IPS DF 6.9 (cell line): Measurements from ENCODE around the gene ID1.

Experiments used
- DNase-seq: peaks from one replicate; pipeline ENCODE4 v3.0.0-alpha.2; 2013; ENCODE audit warnings: low read depth, low spot score
- H3K27ac ChIP-seq: one replicate; pipeline ENCODE4 v1.5.1; 2013; ENCODE audit warnings: low read length, control low read depth
- H3K27me3 ChIP-seq: 2 replicates; pipeline ENCODE4 v1.6.1; 2013; ENCODE audit warnings: mild to moderate bottlenecking, low read length; ENCODE audit not compliant: control insufficient read depth, insufficient read depth
- H3K36me3 ChIP-seq: 2 replicates; pipeline ENCODE4 v1.6.1; 2013; ENCODE audit warnings: low read length; ENCODE audit not compliant: control insufficient read depth, insufficient read depth
- H3K4me1 ChIP-seq: 2 replicates; pipeline ENCODE4 v1.6.1; 2013; ENCODE audit warnings: low read length; ENCODE audit not compliant: control insufficient read depth, insufficient read depth
- H3K4me3 ChIP-seq: 2 replicates; pipeline ENCODE4 v1.5.1; 2013; ENCODE audit warnings: mild to moderate bottlenecking, low read length
- H3K9me3 ChIP-seq: 2 replicates; pipeline ENCODE4 v1.6.1; 2013; ENCODE audit warnings: low read length, inconsistent platforms; ENCODE audit not compliant: control insufficient read depth, insufficient read depth
- WGBS: extraction: QIAGEN DNeasy Blood & Tissue Kit; methylation state at CpG from one replicate; pipeline ENCODE4 v1.1.7; 2013; ENCODE audit warnings: mixed read lengths, missing lambda C conversion rate; ENCODE audit not compliant: insufficient read length, insufficient coverage; 5-methylcytosine and 5-hydroxymethylcytosine counted together

ID1 gene

GRCh38 chr20:31605031-31605901, at the start of gene ID1:
TSS of gene ID1 (plus strand) at chr20:31605289. CDS start at chr20:31605388, 99 bp downstream.
- no peak within 1 kb of the TSS for H3K27ac ChIP-seq
- H3K4me1 ChIP-seq = peaks cover 5% of the 10 kb centered on the region
- peak within 1 kb of the TSS; percentile 80 for H3K4me3 ChIP-seq
- no peak for DNase-seq
- no peaks in the 10 kb centered on the region for H3K9me3 ChIP-seq
- no CpG with 5 or more reads among the region's 74 CpGs for WGBS
- no peaks in the 10 kb centered on the region for H3K27me3 ChIP-seq
- H3K36me3 ChIP-seq = no peaks in the 10 kb centered on the region

DNA sequence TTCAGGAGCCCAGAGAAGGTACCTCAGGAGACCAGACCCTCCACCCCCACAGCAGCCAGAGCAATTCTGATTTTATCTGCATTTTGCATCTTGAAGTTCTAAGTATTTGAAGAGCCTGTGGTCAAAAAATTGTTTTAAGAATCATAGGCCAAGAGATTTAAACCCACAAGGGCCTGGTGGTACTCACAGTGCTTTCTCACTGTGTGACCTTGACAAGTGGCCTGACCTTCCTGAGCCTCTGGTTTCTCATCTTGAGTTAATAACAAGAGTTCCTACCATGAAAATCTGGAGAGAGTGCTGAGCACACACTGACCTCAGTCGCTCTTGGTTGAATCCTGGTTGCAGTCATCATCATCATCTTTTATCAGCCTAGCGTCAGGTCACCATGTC, 45.4 kb upstream of the ID1 start:
- no peaks in the 10 kb centered on the region for H3K27me3 ChIP-seq
- H3K27ac ChIP-seq = no peak overlapping the region
- peaks cover 15% of the 10 kb centered on the region for H3K36me3 ChIP-seq
- no peak for DNase-seq
- H3K4me1 ChIP-seq = no peaks in the 10 kb centered on the region
- no peak overlapping the region for H3K4me3 ChIP-seq
- H3K9me3 ChIP-seq = no peaks in the 10 kb centered on the region
- no CpG with 5 or more reads among the region's 2 CpGs for WGBS

DNA sequence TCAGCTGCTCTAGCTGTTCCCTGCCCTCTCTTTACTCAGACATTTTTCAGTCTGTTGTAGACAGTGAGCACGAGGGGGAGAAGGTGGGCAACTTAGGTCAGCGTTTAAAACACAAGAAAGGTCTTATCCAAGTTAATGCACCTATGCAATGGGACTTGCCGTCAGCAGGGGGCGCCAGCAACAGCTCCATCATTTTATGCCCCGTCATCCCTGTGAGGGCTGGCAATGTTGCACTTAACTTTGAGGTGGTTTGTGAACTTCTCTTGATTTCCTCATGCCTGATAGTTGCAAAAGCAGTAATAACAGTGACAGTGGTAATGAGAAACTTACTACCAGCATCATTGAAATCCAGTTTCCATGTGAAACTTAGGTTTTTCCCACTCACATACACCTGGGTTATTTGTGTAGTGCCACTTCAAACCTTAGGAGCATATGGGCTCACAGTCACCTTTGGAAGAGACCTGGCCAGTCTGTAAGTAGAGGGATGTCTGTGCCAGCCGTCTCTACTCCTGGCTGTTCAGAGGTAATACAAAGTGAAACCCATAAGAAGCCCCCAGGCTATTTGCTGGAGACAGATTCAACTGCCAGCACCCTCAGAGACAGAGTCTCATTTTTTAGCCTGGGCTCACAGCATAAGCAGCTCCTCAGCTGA, 44.9 kb upstream of the ID1 start:
- Histone ChIP-seq H3K9me3 (no peaks in the 10 kb centered on the region), H3K4me1 (no peaks in the 10 kb centered on the region), H3K4me3 (no peak overlapping the region), H3K27ac (no peak overlapping the region), H3K27me3 (no peaks in the 10 kb centered on the region), H3K36me3 (peaks cover 15% of the 10 kb centered on the region)
- DNase-seq = no peak
- no CpG with 5 or more reads among the region's 6 CpGs for WGBS

DNA sequence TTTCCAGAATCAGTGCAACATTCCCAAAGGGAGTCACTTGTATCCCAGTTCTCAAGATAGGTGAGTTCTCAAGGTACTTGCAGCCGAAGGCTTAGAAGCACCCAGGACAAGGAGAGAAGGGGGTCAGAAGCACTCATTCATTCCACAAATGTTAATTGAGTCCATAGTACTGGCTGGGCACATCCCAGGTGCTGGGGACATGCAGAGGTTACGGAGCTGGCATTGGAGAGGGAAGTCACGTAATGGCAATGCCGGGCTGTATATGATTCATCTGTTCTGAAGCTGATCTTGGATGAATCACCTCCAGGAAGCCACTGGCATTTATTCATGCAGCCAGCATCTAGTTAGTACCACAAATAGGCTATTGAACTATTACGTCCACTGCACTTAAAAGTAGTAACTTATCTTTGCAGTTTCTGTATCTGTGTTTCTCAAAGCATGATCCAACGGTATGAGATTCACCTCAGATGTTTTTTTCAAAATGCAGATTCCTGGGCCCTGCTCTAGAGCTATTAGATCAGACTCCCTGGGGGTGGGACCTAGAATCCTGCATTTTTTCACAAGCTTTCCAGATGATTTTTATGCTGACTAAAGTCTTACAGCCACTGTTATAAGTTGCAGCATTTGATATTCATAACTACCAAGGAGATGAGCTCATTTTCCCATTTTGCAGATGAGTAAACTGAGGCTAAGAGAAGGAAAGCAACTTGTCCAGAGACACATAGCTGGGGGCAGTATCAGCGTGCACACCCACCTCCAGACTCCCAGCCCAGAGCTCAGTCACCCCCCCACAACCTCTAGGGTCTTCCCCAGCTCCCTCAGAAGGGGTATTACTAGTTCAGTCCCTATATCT, 44.1 kb upstream of the ID1 start:
- WGBS = no CpG with 5 or more reads among the region's 7 CpGs
- H3K9me3 ChIP-seq = no peaks in the 10 kb centered on the region
- no peaks in the 10 kb centered on the region for H3K4me1 ChIP-seq
- no peaks in the 10 kb centered on the region for H3K27me3 ChIP-seq
- no peak overlapping the region for H3K27ac ChIP-seq
- DNase-seq = no peak
- no peak overlapping the region for H3K4me3 ChIP-seq
- peaks cover 15% of the 10 kb centered on the region for H3K36me3 ChIP-seq

DNA sequence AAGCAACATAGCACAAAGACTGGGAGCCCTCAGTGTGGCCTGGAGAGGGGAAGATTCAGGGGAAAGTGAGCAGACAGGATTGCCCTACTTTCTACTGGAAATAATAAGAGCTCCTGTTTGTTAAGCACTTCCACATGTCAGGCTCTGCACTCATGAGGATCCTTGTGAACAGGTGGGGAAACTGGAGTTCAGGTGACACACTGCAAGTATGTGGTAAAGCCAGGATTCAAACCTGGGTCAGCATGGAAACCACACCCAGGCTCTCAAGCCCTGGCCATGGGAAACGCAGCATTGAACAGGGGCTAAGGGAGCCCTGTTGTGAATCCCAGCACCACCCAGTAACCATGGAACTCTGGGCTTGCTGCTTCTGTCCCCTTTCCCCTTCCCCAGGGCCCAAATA, 42.8 kb upstream of the ID1 start:
- Histone ChIP-seq H3K4me1 (peaks cover 5% of the 10 kb centered on the region), H3K27ac (no peak overlapping the region), H3K9me3 (no peaks in the 10 kb centered on the region), H3K4me3 (no peak overlapping the region), H3K27me3 (no peaks in the 10 kb centered on the region), H3K36me3 (peaks cover 15% of the 10 kb centered on the region)
- no CpG with 5 or more reads among the region's 1 CpG for WGBS
- DNase-seq = no peak

DNA sequence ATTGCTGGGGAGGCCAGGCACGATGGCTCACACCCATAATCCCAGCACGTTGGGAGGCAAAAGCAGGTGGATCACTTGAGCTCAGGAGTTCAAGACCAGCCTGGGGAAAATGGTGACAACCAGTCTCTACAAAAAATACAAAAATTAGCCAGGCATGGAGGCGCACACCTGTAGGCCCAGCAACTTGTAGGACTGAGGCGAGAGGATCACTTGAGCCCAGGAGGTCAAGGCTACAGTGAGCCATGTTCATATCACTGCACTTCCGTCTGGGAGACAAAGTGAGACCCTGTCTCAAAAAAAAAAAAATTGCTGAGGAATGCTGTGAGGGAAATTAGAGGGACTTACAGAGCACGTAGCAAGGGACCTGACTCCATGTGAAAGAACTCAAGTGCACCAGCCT, 40.8 kb upstream of the ID1 start:
- Histone ChIP-seq H3K36me3 (peaks cover 15% of the 10 kb centered on the region), H3K9me3 (no peaks in the 10 kb centered on the region), H3K27me3 (no peaks in the 10 kb centered on the region), H3K4me3 (no peak overlapping the region), H3K27ac (no peak overlapping the region), H3K4me1 (peaks cover 5% of the 10 kb centered on the region)
- DNase-seq = no peak
- WGBS = no CpG with 5 or more reads among the region's 6 CpGs

DNA sequence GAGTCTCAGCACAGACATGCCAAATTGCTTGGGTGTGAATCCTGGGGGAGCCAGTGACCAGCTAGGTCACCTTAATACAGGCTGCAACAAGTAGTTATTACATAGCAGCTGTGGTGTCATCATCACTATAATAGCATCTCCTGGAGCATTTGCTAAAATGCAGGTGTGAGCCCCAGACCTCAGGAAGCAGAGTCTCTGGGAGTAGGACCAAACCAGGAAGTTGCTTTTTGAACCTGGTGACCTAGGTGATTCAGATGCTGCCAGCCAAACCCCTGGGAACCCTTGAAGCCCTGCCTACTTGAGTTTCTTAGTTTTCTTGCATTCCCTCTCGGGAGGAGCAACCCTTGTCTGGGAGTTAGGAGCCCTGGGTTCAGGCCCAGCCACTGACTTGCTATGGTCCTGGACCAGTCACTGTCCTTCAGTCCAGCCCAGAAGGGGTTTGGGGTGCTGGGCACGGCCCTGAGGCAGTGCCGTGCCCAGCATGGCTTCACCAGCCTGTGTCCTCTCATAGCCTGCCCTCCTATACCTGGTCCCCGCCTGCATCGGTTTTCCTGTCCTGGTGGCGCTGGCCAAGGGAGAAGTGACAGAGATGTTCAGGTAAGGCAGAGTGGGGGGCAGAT, 39.3 kb upstream of the ID1 start:
- Histone ChIP-seq H3K36me3 (peaks cover 13% of the 10 kb centered on the region), H3K27me3 (no peaks in the 10 kb centered on the region), H3K27ac (no peak overlapping the region), H3K4me1 (peaks cover 5% of the 10 kb centered on the region), H3K9me3 (no peaks in the 10 kb centered on the region), H3K4me3 (no peak overlapping the region)
- DNase-seq = no peak
- no CpG with 5 or more reads among the region's 6 CpGs for WGBS

DNA sequence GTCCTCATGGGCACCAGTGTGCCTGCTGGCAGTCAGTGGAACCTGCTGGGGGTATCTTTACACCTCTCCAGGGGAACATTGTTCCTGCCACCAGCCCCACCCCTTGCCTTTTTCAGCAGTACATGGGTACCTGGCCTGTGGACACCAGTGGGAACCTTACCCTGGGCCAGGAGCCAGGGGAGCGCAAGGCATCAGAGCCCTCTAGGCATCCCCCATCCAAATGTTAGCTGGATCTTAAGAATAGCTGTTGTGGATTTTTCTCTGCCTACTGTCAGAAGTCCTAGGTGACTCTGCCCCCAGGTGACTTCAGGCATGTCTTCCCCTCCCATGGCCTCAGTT, 38.8 kb upstream of the ID1 start:
- Histone ChIP-seq H3K4me1 (peaks cover 5% of the 10 kb centered on the region), H3K36me3 (peaks cover 11% of the 10 kb centered on the region), H3K27ac (no peak overlapping the region), H3K27me3 (no peaks in the 10 kb centered on the region), H3K9me3 (no peaks in the 10 kb centered on the region), H3K4me3 (no peak overlapping the region)
- WGBS = no CpG with 5 or more reads among the region's 1 CpG
- no peak for DNase-seq

DNA sequence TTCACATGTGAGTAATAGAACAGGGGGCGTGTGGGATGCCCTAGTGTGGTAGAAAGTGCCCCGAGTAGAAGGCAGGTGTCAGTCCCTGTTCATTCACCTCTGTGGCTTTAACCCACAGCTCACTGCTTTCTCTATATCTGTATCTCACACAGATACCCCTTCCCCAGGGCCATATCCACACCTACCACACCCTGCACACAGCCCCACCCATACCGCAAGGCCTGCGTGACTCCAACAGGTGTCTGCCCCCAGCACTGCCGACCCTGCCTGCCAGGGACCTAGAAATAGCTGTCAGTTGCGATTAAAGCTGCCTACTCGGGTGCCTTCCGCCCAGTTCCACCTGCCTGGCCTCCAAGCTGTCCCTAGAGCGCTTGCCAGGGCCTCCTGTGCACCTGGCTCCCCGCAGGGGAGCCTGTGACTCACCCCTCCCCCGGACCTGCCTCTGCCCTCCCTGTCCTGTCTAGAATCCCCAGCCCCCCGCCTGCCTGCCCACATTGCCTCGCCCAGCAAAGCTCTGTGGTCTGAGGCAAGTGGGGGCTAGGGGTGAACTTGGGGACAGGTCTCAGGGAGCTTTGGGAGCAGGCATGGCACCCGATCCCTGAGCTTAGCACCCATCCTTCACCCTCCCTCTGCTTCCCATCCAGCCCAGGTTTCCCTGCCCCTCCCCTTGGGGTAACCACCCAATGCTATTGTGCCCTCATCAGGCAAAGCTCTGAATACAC, 38.3 kb upstream of the ID1 start:
- Histone ChIP-seq H3K27ac (no peak overlapping the region), H3K4me1 (peaks cover 5% of the 10 kb centered on the region), H3K27me3 (no peaks in the 10 kb centered on the region), H3K36me3 (peaks cover 6% of the 10 kb centered on the region), H3K9me3 (no peaks in the 10 kb centered on the region), H3K4me3 (no peak overlapping the region)
- no peak for DNase-seq
- no CpG with 5 or more reads among the region's 14 CpGs for WGBS

DNA sequence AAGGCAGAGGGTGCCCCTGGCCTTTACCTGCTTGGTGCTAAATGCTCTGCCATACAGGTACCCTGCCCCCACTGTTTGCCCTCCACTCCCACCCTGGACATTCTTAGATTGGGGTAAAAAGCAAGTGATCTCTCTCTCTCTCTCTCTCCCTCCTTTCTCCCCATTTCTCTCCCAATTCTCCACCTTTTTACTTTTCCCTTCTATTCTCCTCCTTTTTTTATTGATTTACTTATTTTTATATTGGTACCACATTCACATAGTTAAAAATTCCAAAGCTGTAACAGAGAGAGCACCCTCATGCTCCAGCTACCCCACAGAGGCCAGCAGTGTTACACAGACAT, 37.7 kb upstream of the ID1 start:
- Histone ChIP-seq H3K9me3 (no peaks in the 10 kb centered on the region), H3K4me3 (no peak overlapping the region), H3K27ac (no peak overlapping the region), H3K36me3 (peaks cover 3% of the 10 kb centered on the region), H3K4me1 (peaks cover 5% of the 10 kb centered on the region), H3K27me3 (no peaks in the 10 kb centered on the region)
- no peak for DNase-seq
